K562 (cell line): ENCODE results near the gene ACP4. TPM values are rescaled to one million over a fixed set of nuclear protein-coding genes. Genes with fewer than 3 reads are reported as not detected.

Source experiments
- AFF4 ChIP-seq: sonication (generic); formaldehyde crosslinking; IDR thresholded peaks from 2 replicates; pipeline ENCODE4 v1.8.0; 2023; ENCODE audit warnings: mild to moderate bottlenecking, missing genetic modification reagents
- CBX5 ChIP-seq: IDR thresholded peaks from 2 replicates; pipeline ENCODE4 v1.6.1; 2014; ENCODE audit warnings: low read depth, borderline replicate concordance
- E2F6 ChIP-seq, 2 experiments: IDR thresholded peaks; 2 replicates each; pipeline ENCODE4 v1.6.1; 2011; ENCODE audit warnings: borderline replicate concordance in 1 of 2, control low read depth in 1 of 2, low read depth in 1 of 2, low read length in 1 of 2, mild to moderate bottlenecking in 1 of 2, mixed read lengths in 1 of 2, moderate library complexity in 1 of 2; ENCODE audit not compliant: insufficient read depth in 1 of 2, insufficient read length in 1 of 2, poor library complexity in 1 of 2, severe bottlenecking in 1 of 2; ENCODE audit errors: extremely low read depth in 1 of 2
- ELF2 ChIP-seq: fragments of 250-450 bp; sonication (Bioruptor Pico); IDR thresholded peaks from 2 replicates; pipeline ENCODE4 v1.5.0; 2021; ENCODE audit warnings: mild to moderate bottlenecking
- GATAD2B ChIP-seq: fragments of 450-650 bp; IDR thresholded peaks from 2 replicates; pipeline ENCODE4 v1.6.1; 2017; ENCODE audit warnings: mild to moderate bottlenecking, borderline replicate concordance
- GTF2E2 ChIP-seq: fragments of 200-800 bp; sonication (Bioruptor generic); IDR thresholded peaks from 2 replicates; pipeline ENCODE4 v1.6.1; 2016; ENCODE audit warnings: missing genetic modification characterization, missing compliant biosample characterization
- HDGF ChIP-seq: fragments of 450-650 bp; IDR thresholded peaks from 2 replicates; pipeline ENCODE4 v1.6.1; 2016
- HSF4 ChIP-seq: fragments of 250-450 bp; sonication (Bioruptor Pico); IDR thresholded peaks from 2 replicates; pipeline ENCODE4 v2.1.2; 2022; ENCODE audit warnings: mild to moderate bottlenecking, moderate library complexity, borderline replicate concordance
- RCOR1 ChIP-seq, 2 experiments: IDR thresholded peaks; 2 replicates each; pipeline ENCODE4 v1.6.1; 2012; ENCODE audit warnings: low read depth in 2 of 2, low read length in 2 of 2, borderline replicate concordance in 1 of 2, improper control_type of control experiment in 1 of 2
- STAT5A ChIP-seq: IDR thresholded peaks from 2 replicates; pipeline ENCODE4 v1.6.1; 2012; ENCODE audit warnings: low read length, inconsistent platforms, borderline replicate concordance
- VEZF1 ChIP-seq: fragments of 200-800 bp; sonication (Bioruptor generic); IDR thresholded peaks from 2 replicates; pipeline ENCODE4 v1.6.1; 2017; ENCODE audit warnings: missing genetic modification characterization, missing compliant biosample characterization
- ZFP91 ChIP-seq: sonication (generic); formaldehyde crosslinking; IDR thresholded peaks from 2 replicates; pipeline ENCODE4 v1.8.0; 2022; ENCODE audit warnings: mild to moderate bottlenecking, missing genetic modification reagents
- ZNF263 ChIP-seq: sonication (generic); formaldehyde crosslinking; IDR thresholded peaks from 2 replicates; pipeline ENCODE4 v1.8.0; 2022; ENCODE audit warnings: mild to moderate bottlenecking, missing genetic modification reagents, borderline replicate concordance
- ZNF592 ChIP-seq: fragments of 450-650 bp; IDR thresholded peaks from 2 replicates; pipeline ENCODE4 v1.6.1; 2017; ENCODE audit warnings: antibody characterized with exemption, mild to moderate bottlenecking
- polyA plus RNA-seq, 8 experiments: library from polyadenylated mRNA; depleted of rRNA in 4 of 8; stranded (reverse) in 5 of 8; unstranded in 3 of 8; fragments of >200 nt; fragmentation: Nextera tagmentation in 2 of 8; fragmentation: Illumina TruSeq in 1 of 8; extraction: Ambion mirVana in 2 of 8; extraction: Trizol in 1 of 8; gene quantifications; 2 replicates each; pipeline versions ENCODE4 v1.2.1 to v1.2.3, GENCODE V29; 2011 to 2014; ENCODE audit warnings: inconsistent platforms in 1 of 8, missing spikeins in 1 of 8
- total RNA-seq, 7 experiments: library from RNA; depleted of rRNA in 6 of 7; stranded (reverse); fragments of >200 nt in 6 of 7; fragmentation: Illumina TruSeq in 2 of 7; extraction: Trizol in 2 of 7; gene quantifications; 2 replicates each; pipeline versions ENCODE4 v1.2.1 to v1.2.3, GENCODE V29; 2011 to 2021; ENCODE audit warnings: low replicate concordance in 1 of 7

The ACP4 gene
- total and polyA plus RNA-seq, 9 of the 15 experiments (the other 6 are each of a cell fraction or from before 2014, with no cell fraction given), result not detected

- TF ChIP-seq HSF4 (CRISPR knock-in tag) (no peak), RCOR1 (IDR thresholded peaks at IDR 0.05; ENCODE audit: borderline replicate concordance in 1 of 2, low read depth in 2 of 2, low read length in 2 of 2) (peak in 1 of 2 experiments; percentile 70; a peak in 2 of 4 replicates), STAT5A (no peak), AFF4 (CRISPR knock-in tag) (no peak), HDGF (no peak), GTF2E2 (no peak), GATAD2B (no peak), ZNF263 (CRISPR knock-in tag) (peak; percentile 92), CBX5 (no peak), ELF2 (no peak), E2F6 (IDR thresholded peaks at IDR 0.05; ENCODE audit: borderline replicate concordance in 1 of 2, extremely low read depth in 1 of 2, insufficient read depth in 1 of 2, insufficient read length in 1 of 2, low read depth in 1 of 2, low read length in 1 of 2, poor library complexity in 1 of 2, severe bottlenecking in 1 of 2) (peak in 1 of 2 experiments; percentile 13), ZFP91 (CRISPR knock-in tag) (no peak), ZNF592 (no peak), VEZF1 (CRISPR knock-in tag) (peak; percentile 91)
Observed at GRCh38 chr19:50823389-50824042, 33.3 kb downstream of the ACP4 start, which contains the start of gene KLK1 (continued).
